GM12892 (cell line): ENCODE data around the gene CAMTA1.

Experiments used
- POLR2AphosphoS5 ChIP-seq: IDR thresholded peaks from 2 replicates; pipeline ENCODE4 v1.6.1; 2011; ENCODE audit warnings: low read depth, low read length, control low read depth
- TAF1 ChIP-seq: IDR thresholded peaks from 2 replicates; pipeline ENCODE4 v1.6.1; 2011; ENCODE audit warnings: low read depth, mild to moderate bottlenecking, control low read depth, low read length, borderline replicate concordance

DNA sequence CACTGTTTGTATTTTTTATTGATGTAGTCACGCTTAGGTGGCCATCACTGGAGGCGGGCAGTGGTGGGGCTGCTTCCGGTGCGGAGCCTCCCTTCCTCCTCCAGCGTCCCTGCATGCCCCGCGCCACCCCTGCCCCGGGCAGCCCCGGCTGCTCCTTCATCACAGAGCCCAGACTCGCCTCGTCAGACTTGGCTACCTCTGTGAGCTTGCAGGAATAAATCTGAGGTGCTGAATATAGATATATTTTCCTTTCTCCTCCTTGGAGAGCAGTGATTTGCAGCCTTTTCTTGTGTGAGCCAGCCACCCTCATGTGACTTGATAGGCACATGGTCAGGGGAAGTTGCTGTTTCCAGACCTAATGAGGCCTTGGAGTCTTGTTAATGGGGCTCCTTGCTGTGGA, 573.2 kb downstream of the CAMTA1 start:
- no peak for TF ChIP-seq POLR2AphosphoS5
- no peak for TF ChIP-seq TAF1
